GM18861 (cell line): ENCODE measurements around the gene IL1RAPL2.
"Not testable (repeated sequence)": the region's sequence is repeated elsewhere in the genome, so short reads cannot be mapped to it uniquely, and the experiment has no call there.

Experiments used
- ATAC-seq: cut with Tn5 transposase; IDR thresholded peaks from one replicate; pipeline ENCODE4 v1.9.1; 2021; ENCODE audit not compliant: unreplicated experiment

Gene IL1RAPL2

DNA sequence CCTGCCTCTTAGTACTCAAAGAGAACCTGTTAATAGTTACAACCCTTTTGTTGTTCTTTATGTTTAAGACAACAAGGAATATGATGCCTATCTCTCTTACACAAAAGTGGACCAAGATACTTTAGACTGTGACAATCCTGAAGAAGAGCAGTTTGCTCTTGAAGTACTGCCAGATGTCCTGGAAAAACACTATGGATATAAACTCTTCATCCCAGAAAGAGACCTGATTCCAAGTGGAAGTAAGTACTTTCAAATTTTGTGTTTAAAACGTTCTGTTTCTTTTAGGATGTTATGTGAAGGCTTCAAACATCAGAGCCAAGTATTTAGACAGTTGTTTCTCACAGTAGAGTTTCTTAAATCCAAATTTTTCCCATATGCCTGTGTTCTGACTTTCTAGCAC is 1189.1 kb downstream of the IL1RAPL2 start:
- ATAC-seq: no peak

GRCh38 chrX:105758754-105759153 is 1192.8 kb downstream of the IL1RAPL2 start:
- ATAC-seq: no peak

- ATAC-seq: no peak
These were observed 1193.6 kb downstream of the IL1RAPL2 start for GRCh38 chrX:105759598-105759997.

DNA sequence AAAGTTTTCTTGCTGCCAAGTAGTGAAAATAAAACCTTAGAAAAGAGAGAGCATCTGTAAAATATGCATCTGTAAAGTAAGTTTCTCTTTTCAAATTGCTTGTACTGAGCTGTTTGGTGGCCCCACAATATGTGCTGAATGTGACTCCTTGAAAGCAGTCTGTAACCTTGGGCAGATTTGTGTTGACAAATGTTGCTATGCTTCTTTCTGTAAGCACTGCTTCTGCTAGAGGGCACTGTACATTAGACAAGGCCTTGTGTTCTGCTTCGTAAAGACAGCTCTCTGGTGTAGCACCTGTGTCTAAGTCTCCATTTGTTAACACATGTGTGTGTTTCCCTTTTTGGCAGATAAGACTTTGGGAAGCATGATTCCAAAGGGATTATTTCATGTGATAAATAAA is 1199.7 kb downstream of the IL1RAPL2 start:
- ATAC-seq: no peak

DNA sequence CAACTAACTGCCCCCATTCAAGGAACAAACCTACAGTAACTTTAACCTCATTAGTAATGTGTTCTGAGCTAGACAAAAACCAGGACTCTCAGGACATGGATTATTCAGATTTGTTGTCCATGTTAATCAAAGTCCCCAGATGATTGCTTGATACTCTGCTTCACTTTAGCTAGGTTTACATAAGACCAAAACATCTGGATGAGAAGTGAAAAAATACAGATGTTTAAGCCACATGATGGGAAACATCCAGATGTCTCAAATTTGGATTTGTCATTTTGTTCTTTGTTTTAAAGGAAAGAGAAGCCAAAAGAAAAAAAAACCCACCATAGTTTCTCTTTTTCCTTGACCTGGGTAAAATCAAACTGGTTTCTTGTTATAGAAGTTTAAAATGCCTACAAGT is 1207.8 kb downstream of the IL1RAPL2 start:
- ATAC-seq: no peak

DNA sequence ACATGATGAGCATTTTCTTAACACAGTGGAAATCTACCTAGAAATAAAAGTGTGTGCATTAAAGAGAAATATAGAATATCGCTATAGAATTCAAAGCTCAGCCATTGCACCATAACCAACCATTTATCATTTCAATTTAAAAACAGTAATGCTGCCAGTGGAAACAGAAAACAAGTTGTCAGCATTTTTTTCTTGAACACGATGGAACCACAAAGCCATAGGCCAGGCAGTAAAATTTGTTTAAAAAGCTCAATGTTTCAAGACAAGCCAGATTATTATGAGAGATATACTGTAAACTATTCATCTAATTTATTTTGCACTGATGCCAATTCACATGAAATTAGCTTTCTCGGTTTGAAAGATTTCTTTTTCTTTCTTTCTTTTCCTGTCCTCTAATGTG is 1209.7 kb downstream of the IL1RAPL2 start:
- ATAC-seq: no peak

DNA sequence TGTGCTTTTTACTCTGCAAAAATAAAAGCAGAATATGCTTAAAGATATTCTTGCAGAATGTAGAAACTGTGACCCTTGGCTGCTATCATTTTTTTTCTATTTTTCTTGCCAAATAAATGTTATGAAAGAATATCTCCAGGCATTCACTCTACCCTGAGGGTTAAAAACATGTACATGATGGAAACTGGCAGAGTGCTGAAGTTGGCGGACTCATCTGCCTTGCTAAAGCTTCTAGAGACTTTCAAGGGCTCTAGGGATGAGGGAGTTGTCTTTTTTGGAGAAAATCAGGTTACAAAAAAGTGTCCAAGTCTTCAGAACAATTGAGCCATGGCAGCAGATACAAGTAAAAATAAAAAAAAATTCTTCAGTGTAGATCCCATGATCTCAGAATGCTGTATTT is 1215.8 kb downstream of the IL1RAPL2 start:
- no peak for ATAC-seq

DNA sequence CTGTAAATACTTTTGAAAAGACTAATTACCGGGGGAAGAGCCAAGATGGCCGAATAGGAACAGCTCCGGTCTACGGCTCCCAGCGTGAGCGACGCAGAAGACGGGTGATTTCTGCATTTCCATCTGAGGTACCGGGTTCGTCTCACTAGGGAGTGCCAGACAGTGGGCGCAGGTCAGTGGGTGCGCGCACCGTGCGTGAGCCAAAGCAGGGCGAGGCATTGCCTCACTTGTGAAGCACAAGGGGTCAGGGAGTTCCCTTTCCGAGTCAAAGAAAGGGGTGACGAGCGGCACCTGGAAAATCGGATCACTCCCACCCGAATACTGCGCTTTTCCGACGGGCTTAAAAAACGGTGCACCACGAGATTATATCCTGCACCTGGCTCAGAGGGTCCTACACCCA is 1230.9 kb downstream of the IL1RAPL2 start:
- ATAC-seq: not testable (repeated sequence)

DNA sequence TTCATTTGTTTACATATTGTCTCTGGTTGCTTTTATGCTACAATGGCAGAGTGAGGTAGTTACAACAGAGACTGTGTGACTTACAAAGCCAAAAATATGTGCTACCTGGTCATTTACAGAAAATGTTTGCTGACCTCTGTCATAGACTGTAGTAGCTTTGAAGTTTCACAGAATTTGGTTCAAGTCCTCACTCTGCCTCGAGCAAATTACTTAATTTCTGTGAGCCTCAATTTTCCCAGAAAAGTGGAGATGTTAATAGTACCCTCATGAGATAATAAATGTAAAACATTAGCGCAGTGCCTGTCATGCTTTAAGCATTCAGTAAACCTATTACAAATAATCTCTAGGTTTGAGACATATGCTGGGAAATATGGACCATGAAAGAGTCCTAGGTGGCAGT is 1237.9 kb downstream of the IL1RAPL2 start:
- ATAC-seq: no peak

DNA sequence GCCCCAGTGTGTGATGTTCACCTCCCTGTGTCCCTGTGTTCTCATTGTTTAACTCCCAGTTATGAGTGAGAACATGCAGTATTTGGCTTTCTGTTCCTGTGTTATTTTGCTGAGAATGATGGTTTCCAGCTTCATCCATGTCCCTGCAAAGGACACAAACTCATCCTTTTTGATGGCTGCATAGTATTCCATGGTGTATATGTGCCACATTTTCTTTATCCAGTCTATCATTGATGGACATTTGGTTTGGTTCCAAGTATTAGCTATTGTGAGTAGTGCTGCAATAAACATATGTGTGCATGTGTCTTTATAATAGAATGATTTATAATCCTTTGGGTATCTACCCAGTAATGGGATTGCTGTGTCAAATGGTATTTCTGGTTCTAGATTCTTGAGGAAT is 1239.7 kb downstream of the IL1RAPL2 start:
- ATAC-seq: not testable (repeated sequence)

DNA sequence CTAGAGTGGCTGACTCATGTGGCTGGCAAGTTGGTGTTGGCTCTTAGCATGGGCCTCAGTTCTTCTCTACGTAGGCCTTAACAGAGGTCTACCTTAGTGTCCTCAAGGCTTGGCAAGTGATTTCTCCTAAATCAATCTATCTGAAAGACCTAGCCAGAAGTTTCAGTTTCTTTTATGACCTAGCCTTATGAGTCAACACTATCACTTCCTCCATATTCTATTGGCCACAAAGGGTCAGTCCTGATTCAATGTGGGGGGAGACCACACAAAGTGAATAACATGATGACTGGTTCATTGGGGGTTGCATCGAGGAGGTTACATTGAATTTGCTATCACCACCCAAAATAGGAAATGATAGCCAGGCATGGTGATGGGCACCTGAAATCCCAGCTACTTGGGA is 1250.5 kb downstream of the IL1RAPL2 start:
- ATAC-seq: no peak
